ENCODE data around the gene CYBB. TPM values are rescaled to one million over a fixed set of nuclear protein-coding genes. Genes with fewer than 3 reads are reported as not detected.

Gene CYBB
- total RNA-seq, 2 donors from 2014 or later: 4.4 to 19.7 TPM

- DNase-seq (ENCODE audit: low spot score): no peak
- TF ChIP-seq, protein P1, sequence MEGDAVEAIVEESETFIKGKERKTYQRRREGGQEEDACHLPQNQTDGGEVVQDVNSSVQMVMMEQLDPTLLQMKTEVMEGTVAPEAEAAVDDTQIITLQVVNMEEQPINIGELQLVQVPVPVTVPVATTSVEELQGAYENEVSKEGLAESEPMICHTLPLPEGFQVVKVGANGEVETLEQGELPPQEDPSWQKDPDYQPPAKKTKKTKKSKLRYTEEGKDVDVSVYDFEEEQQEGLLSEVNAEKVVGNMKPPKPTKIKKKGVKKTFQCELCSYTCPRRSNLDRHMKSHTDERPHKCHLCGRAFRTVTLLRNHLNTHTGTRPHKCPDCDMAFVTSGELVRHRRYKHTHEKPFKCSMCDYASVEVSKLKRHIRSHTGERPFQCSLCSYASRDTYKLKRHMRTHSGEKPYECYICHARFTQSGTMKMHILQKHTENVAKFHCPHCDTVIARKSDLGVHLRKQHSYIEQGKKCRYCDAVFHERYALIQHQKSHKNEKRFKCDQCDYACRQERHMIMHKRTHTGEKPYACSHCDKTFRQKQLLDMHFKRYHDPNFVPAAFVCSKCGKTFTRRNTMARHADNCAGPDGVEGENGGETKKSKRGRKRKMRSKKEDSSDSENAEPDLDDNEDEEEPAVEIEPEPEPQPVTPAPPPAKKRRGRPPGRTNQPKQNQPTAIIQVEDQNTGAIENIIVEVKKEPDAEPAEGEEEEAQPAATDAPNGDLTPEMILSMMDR (IDR thresholded peaks at IDR 0.05): no peak
- H3K27ac ChIP-seq: no peak overlapping the region
Measured at GRCh38 chrX:37802028-37802427, 22.2 kb downstream of the CYBB start.

DNA sequence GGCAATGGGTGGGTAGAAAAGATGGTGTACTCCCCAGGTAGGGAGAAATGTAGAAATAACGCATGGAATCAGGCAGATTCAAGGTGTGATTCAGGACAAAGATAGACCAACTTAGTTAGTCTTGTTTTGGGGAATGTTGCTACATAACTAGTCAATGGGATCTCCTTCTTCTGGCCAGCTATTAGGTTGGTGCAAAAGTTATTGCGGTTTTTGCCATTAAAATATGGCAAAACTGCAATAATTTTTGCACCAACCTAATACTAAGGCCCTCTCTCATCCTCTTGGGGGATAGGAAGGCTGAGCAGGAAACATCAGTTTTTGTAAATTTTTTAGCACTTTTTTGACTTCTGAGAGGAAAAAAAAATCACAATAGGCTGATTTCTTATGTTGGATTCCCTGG is 23.2 kb downstream of the CYBB start:
- TF ChIP-seq, protein P1 (IDR thresholded peaks at IDR 0.05): no peak
- DNase-seq (ENCODE audit: low spot score): no peak
- Histone ChIP-seq H3K27ac (no peak overlapping the region), H3K9me3 (no peaks in the 10 kb centered on the region), H3K27me3 (no peaks in the 10 kb centered on the region), H3K4me3 (no peak overlapping the region), H3K4me1 (no peaks in the 10 kb centered on the region), H3K36me3 (no peaks in the 10 kb centered on the region)

More at GRCh38 chrX:37802028-37802427, 22.2 kb downstream of the CYBB start:
- no peak overlapping the region for H3K4me3 ChIP-seq
- H3K27me3 ChIP-seq: no peaks in the 10 kb centered on the region
- H3K4me1 ChIP-seq: no peaks in the 10 kb centered on the region
- no peaks in the 10 kb centered on the region for H3K9me3 ChIP-seq
- no peaks in the 10 kb centered on the region for H3K36me3 ChIP-seq

DNA sequence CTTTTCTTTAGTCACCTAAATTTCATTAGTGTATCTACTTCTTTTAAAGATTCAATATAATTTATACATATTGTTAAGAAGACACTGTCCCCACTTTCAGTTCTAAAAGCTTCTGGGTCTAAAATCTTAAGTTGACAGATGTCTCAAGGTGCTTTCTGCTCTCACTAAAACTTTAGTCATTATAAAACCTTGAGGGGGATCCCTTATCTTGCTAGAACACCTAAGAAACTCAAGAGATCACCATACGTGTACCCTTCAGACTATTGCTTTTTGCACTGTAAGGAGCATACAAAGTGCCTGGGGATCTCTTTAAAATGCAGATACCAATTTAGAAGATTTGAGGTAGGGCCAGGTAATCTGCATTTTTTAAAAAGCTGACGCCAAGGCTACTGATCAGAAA is 30.1 kb downstream of the CYBB start:
- TF ChIP-seq, protein P1 (IDR thresholded peaks at IDR 0.05): no peak
- DNase-seq (ENCODE audit: low spot score): no peak
- no peak overlapping the region for H3K27ac ChIP-seq
- H3K9me3 ChIP-seq: no peaks in the 10 kb centered on the region
- H3K4me1 ChIP-seq: no peaks in the 10 kb centered on the region
- no peaks in the 10 kb centered on the region for H3K27me3 ChIP-seq
- H3K36me3 ChIP-seq: no peaks in the 10 kb centered on the region
- H3K4me3 ChIP-seq: no peak overlapping the region

- H3K4me3 ChIP-seq: no peak overlapping the region
- no peak overlapping the region for H3K27ac ChIP-seq
- no peak for DNase-seq (ENCODE audit: low spot score)
Measured at GRCh38 chrX:37812110-37812509, 32.3 kb downstream of the CYBB start.

DNA sequence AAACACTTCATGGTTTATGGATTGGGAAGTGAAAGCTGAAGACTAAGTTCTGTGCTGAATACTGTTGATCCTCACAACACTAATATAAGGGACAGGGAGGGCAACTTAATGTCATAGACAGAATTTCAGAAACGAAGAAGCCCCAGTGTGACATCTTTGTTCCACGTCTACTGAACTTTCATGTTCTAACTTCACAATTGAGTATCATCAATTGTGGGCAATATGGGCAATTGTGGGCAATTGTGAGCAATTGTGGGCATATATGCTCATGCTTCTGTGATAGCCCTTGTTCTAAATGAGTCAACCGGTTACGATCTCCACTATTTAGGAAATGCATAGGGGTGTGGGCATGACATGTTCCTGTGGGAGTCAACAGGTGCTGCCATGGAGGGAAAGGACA is 33.7 kb downstream of the CYBB start:
- DNase-seq (ENCODE audit: low spot score): no peak
- H3K36me3 ChIP-seq: no peaks in the 10 kb centered on the region
- no peak overlapping the region for H3K4me3 ChIP-seq
- no peaks in the 10 kb centered on the region for H3K9me3 ChIP-seq
- H3K27ac ChIP-seq: no peak overlapping the region
- TF ChIP-seq, protein P1 (IDR thresholded peaks at IDR 0.05): no peak
- no peaks in the 10 kb centered on the region for H3K27me3 ChIP-seq
- H3K4me1 ChIP-seq: no peaks in the 10 kb centered on the region

More at GRCh38 chrX:37812110-37812509, 32.3 kb downstream of the CYBB start:
- Histone ChIP-seq H3K27me3 (no peaks in the 10 kb centered on the region), H3K36me3 (no peaks in the 10 kb centered on the region), H3K9me3 (no peaks in the 10 kb centered on the region), H3K4me1 (no peaks in the 10 kb centered on the region)
- TF ChIP-seq, protein P1 (IDR thresholded peaks at IDR 0.05): no peak

DNA sequence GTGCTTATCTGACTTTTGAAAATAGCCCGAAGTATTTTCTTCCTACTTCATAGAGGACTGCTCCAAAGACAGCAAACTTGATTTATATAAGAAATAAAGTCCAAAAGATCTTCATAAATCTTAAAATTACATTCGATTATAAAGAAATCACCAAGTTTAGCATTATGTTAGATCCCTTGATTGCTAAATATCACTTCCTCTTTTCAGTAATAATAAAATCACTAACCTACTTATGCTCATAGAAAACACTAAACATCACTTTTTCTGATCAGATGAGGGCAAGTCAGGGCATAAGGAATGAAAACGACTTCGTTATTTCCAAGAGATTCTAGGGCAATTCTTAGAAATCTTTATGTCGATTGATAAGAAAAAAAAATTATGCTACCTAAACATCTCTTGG is 35.5 kb downstream of the CYBB start:
- DNase-seq (ENCODE audit: low spot score): no peak
- H3K4me1 ChIP-seq: no peaks in the 10 kb centered on the region
- H3K27ac ChIP-seq: no peak overlapping the region
- no peak overlapping the region for H3K4me3 ChIP-seq
- H3K36me3 ChIP-seq: no peaks in the 10 kb centered on the region
- no peaks in the 10 kb centered on the region for H3K27me3 ChIP-seq
- TF ChIP-seq, protein P1 (IDR thresholded peaks at IDR 0.05): no peak
- H3K9me3 ChIP-seq: no peaks in the 10 kb centered on the region
